ENCODE measurements around the gene UNC79. TPM values are rescaled to one million over a fixed set of nuclear protein-coding genes. Genes with fewer than 3 reads are reported as not detected.

The UNC79 gene
- total RNA-seq, 4 donors from 2014 or later = 0.06 to 0.24 (median 0.19) TPM; not detected in 1

DNA sequence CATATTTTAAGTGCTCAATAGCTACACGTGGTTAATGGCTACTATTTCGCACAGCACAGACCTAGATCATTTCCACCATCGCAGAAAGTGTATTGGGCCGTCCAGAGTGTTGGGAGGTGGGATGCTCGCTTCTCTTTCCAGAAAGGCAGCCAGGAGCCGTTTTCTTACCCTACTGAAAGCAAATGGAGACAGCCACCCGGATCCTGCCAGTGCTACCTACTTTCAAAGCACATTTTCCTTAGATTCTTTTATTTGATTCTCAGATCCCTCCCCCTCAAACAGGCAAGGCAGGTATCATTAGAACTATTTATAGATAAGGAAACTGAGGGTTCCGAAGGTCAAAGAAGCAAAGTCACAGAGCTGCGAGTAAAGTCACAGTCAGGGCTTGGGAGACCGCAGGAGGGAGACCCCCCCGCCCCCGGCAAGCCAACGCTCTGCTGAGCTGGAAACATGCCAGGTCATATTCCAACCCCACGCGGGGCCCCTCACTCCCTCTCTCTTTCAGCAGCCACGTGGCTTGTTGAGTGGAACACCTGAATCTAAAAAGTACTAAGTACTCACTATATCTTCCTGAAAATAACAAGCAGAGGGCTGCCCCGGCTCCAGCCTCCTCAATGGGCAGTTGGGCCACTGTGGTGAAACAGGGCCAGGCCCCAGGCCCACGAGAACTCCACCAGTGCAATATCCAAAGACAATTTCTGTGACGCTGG lies 321.4 kb downstream of the UNC79 start:
- DNase-seq (ENCODE audit: low spot score) = no peak
- ATAC-seq (ENCODE audit: low FRiP score) = no peak
- TF ChIP-seq CTCF (IDR thresholded peaks at IDR 0.05) = no peak

DNA sequence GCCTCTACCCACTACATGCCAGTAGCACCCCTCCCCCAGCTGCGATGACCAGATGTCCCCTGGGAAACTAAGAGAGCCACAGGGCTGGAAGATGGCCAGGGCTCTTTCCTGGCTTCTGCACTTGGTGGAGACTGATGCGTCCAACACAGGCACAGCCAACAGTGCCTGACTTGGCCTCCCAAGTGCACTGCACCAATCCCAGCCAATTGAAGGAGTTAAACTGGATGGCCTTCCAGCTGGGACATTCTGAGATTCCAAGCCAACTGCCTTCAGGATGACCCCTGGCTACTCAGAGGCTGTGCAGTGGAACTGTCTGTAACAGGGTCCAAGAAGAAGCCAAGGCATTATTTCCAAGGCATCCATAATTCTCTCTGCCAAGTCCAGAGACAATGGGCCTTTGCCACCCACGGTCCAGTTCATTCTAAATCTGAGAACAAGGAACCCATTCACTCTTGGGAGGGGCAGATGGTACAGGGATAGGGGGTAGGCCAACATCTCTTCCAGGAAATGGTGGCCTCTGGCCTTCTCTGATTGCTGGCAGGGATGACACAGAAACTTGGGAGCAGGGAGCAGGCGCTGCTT lies 322.3 kb downstream of the UNC79 start:
- DNase-seq (ENCODE audit: low spot score) (no peak), ATAC-seq (ENCODE audit: low FRiP score) (no peak)
- no peak for TF ChIP-seq CTCF (IDR thresholded peaks at IDR 0.05)

DNA sequence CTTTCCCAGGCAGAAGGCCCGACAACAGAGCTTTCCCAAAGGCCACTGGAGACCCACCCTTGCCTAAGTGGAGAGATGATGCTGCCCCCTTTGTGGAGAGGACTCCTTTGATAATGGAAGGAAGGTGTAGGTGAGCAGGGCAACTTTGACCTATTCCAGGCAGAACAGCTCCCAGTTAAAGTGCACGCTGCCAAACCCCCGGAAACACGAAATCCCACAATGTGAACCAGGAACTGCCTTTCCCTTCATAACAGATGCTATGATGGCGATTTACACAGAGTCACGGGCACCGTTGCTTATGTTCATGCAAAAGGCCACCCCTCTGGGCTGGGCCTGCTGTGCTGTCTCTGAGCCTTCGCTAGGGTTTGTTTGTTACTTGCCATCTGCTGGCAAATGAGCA lies 322.9 kb downstream of the UNC79 start:
- DNase-seq (ENCODE audit: low spot score) (no peak), ATAC-seq (ENCODE audit: low FRiP score) (no peak)
- TF ChIP-seq CTCF (IDR thresholded peaks at IDR 0.05) = no peak

DNA sequence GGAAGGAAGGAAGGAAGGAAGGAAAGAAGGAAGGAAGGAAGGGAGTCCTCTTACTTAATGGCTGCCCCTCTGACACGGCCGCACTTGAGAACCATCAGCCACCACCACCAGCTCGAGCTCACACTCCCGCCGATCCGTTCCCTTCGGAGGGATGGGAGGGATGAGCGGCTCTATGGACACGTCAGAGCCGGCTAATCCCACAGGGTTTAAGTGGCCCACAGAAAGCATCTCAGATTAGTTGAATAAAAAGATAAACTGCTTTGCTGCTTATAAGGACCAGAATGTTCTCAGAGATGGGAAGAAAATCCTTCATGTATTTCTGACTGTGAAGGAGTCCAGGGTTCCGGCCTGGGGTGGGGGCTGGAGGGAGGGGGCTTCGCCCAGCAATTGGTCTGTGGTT lies 326.5 kb downstream of the UNC79 start:
- no peak for ATAC-seq (ENCODE audit: low FRiP score)
- TF ChIP-seq CTCF (IDR thresholded peaks at IDR 0.05) = no peak
- no peak for DNase-seq (ENCODE audit: low spot score)

Small RNA genes lying within 50 kb of the gene (small RNA-seq; reads per million reads assigned to genes)
- gene RF00019 = not detected
- not detected for gene RF02271
- not detected for gene RNU6-1258P

Other genes starting within 250 kb of the UNC79 start
- gene MOAP1, start 246.0 kb upstream of the UNC79 start, total RNA-seq = 10 to 100 TPM; 18.0 to 29.6 (median 24.3) TPM
- 10 to 100 TPM in 2 of 4 donors, 1 to 10 TPM in 2; 5.7 to 18.5 (median 9.2) TPM for gene LYSET, start 245.6 kb upstream of the UNC79 start, total RNA-seq
- 1 to 10 TPM; 6.9 to 8.2 (median 7.7) TPM for gene GON7, start 223.9 kb upstream of the UNC79 start, total RNA-seq
- gene UBR7, start 223.7 kb upstream of the UNC79 start, total RNA-seq = 10 to 100 TPM; 12.0 to 23.0 (median 18.0) TPM
- 10 to 100 TPM; 20.5 to 34.0 (median 25.7) TPM for gene BTBD7, start 97.9 kb upstream of the UNC79 start, total RNA-seq
- gene COX8C, start 83.8 kb upstream of the UNC79 start, total RNA-seq = not detected

All from omental fat pad (tissue), 4 donors.